ENCODE data around the gene STK16.

Gene STK16

DNA sequence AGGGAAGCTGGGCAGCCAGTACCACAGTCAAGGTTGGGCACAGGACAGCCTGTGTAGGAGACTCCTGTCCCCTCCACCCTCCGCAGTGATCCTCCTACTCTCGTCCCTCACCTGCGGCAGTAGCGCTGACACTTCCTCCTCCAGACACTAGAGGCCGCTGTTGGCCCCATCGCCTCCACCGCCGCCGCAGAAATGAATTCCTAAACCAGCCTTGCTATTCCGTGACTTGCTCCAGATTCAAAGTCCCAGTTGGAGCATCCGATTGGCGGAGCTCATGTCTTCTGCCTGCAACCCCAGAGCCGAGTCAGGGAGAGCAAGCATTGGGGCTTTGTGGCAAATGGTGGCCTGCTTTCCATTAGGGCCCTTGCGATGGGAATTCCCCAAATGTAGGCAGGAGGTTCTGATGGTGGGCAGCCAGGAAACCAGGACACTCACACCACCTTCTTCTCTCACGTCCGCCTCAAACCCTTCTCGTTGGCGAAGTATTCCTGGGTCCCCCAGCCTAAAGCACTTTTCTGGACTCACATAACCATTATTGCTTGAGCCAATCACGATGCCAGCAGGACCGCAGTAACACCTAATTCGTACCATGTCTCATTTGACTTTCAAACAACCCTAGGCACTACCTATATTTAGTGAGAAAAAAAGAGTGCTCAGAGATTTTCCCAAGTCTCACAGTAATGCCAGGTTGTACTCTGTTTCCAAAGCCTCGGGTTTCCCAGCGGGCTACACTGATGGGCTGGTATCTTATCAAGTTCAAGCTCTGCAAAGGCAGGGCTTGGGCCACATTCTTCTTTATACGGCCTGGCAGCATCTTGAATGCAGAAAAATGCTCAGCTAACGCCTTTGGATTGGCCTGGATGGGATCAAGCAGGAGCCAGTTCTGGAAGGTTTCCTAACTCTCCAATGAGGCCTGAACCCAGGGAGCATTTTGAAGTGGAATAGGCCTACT lies 32.7 kb downstream of the STK16 start:
- H4K20me1 ChIP-seq, result peaks cover 3 to 28% (median 13%) of the 10 kb centered on the region in 11 experiments; a peak in 15 of 22 replicates
- peak overlapping the region in 8 of 10 experiments; percentile 25 to 76 (median 63); a peak in 9 of 20 replicates for H3K4me3 ChIP-seq
- H3K4me2 ChIP-seq, result peak overlapping the region; percentile 77 to 98 (median 93)
- peaks cover 44 to 54% (median 52%) of the 10 kb centered on the region in 10 experiments for H3K4me1 ChIP-seq
- H3K9me3 ChIP-seq (replicated peaks in 1 of 11), result no peaks in the 10 kb centered on the region
- TF ChIP-seq Cebpa-rat (IDR thresholded peaks at IDR 0.05), result no peak
- peak overlapping the region; percentile 52 to 96 (median 81); a peak in 20 of 22 replicates for H3K9ac ChIP-seq
- H3K27ac ChIP-seq, result peak overlapping the region; percentile 39 to 97 (median 81); a peak in 19 of 22 replicates
- peaks cover 0 to 25% (median 0%) of the 10 kb centered on the region in 11 experiments; a peak in 4 of 22 replicates for H3K36me3 ChIP-seq
- no peaks in the 10 kb centered on the region for H3K27me3 ChIP-seq

- Histone ChIP-seq H3K4me1 (peaks cover 45 to 61% (median 59%) of the 10 kb centered on the region in 10 experiments), H3K9ac (peak overlapping the region; percentile 52 to 96 (median 81); a peak in 20 of 22 replicates), H3K36me3 (peaks cover 0 to 32% (median 0%) of the 10 kb centered on the region in 11 experiments; a peak in 5 of 22 replicates), H3K27me3 (no peaks in the 10 kb centered on the region), H3K9me3 (replicated peaks in 1 of 11) (no peaks in the 10 kb centered on the region), H3K27ac (peak overlapping the region; percentile 39 to 97 (median 81); a peak in 21 of 22 replicates), H3K4me3 (peak overlapping the region; percentile 25 to 76 (median 60); a peak in 18 of 20 replicates), H4K20me1 (peaks cover 9 to 33% (median 17%) of the 10 kb centered on the region in 11 experiments; a peak in 16 of 22 replicates), H3K4me2 (peak overlapping the region; percentile 77 to 98 (median 93))
- TF ChIP-seq Cebpa-rat (IDR thresholded peaks at IDR 0.05), result no peak
Observed at GRCh38 chr2:219278655-219279150, 33.4 kb downstream of the STK16 start.

- Histone ChIP-seq H3K4me1 (peaks cover 49 to 67% (median 65%) of the 10 kb centered on the region in 10 experiments), H3K9ac (peak within 1 kb of the TSS; percentile 71 to 96 (median 82)), H3K4me2 (peak within 1 kb of the TSS; percentile 86 to 98 (median 94)), H3K27ac (peak within 1 kb of the TSS; percentile 72 to 97 (median 84)), H3K36me3 (peaks cover 0 to 38% (median 0%) of the 10 kb centered on the region in 11 experiments; a peak in 6 of 22 replicates), H4K20me1 (peaks cover 9 to 39% (median 17%) of the 10 kb centered on the region in 11 experiments; a peak in 16 of 22 replicates), H3K9me3 (replicated peaks in 1 of 11) (no peaks in the 10 kb centered on the region), H3K27me3 (no peaks in the 10 kb centered on the region), H3K4me3 (peak within 1 kb of the TSS; percentile 57 to 76 (median 65))
- TF ChIP-seq Cebpa-rat (IDR thresholded peaks at IDR 0.05), result no peak
Observed at GRCh38 chr2:219279151-219279915, 34.1 kb downstream of the STK16 start, which contains the start of gene DNAJB2. TSS of gene DNAJB2 (plus strand) at chr2:219279366. CDS start at chr2:219279834, 468 bp downstream.

DNA sequence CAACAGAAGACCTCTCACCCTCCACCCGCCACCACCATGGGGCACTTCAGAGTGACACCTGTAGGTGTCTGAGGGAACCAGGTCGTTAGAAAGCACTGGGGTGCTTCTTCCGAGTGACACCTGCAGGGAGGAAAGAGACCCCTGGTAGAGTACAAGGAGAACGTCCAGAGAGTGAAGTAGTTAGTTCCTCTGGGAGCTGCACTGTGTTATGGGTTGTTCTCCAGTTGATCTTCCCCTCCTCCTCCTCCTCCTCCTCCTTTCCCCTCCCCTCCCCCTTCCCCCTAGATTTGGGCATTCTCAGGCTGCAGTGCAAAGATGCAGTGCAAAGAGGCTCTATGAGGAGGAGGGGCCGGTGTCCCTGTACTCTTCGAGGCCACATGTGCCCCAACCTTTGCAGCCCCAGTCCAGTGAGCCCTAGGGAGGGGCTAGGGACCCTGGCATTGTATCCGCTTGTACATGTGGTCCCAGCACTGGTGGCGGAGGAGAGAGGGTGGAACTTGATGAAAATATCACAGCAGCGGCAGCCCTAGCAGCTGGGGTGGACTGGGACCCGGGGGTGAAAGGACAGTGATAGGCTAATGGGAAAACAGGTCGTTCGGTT lies 34.7 kb downstream of the STK16 start:
- Histone ChIP-seq H3K9me3 (replicated peaks in 1 of 11) (no peaks in the 10 kb centered on the region), H3K36me3 (peaks cover 0 to 45% (median 0%) of the 10 kb centered on the region in 11 experiments; a peak in 6 of 22 replicates), H3K9ac (peak overlapping the region; percentile 71 to 96 (median 82)), H3K27me3 (no peaks in the 10 kb centered on the region), H3K4me2 (peak overlapping the region; percentile 82 to 98 (median 94)), H4K20me1 (peaks cover 16 to 45% (median 24%) of the 10 kb centered on the region in 11 experiments; a peak in 16 of 22 replicates), H3K4me3 (peak overlapping the region; percentile 57 to 76 (median 65)), H3K27ac (peak overlapping the region; percentile 72 to 97 (median 84); a peak in 20 of 22 replicates), H3K4me1 (peaks cover 56 to 74% (median 72%) of the 10 kb centered on the region in 10 experiments)
- no peak for TF ChIP-seq Cebpa-rat (IDR thresholded peaks at IDR 0.05)

GRCh38 chr2:219280651-219281050 lies 35.4 kb downstream of the STK16 start:
- H3K4me1 ChIP-seq, result peaks cover 62 to 80% (median 79%) of the 10 kb centered on the region in 10 experiments

GRCh38 chr2:219281588-219281987 lies 36.3 kb downstream of the STK16 start:
- H3K27ac ChIP-seq, result peak overlapping the region in 2 of 11 experiments; percentile 18 to 40; a peak in 1 of 22 replicates
- no peaks in the 10 kb centered on the region for H3K9me3 ChIP-seq (replicated peaks in 1 of 11)
- peak overlapping the region; percentile 82 to 98 (median 94) for H3K4me2 ChIP-seq
- H3K9ac ChIP-seq, result peak overlapping the region in 6 of 11 experiments; percentile 29 to 96 (median 80); a peak in 9 of 22 replicates
- H3K4me1 ChIP-seq, result peaks cover 63 to 89% (median 86%) of the 10 kb centered on the region in 10 experiments
- no peak overlapping the region for H3K4me3 ChIP-seq
- TF ChIP-seq Cebpa-rat (IDR thresholded peaks at IDR 0.05), result no peak
- H4K20me1 ChIP-seq, result peaks cover 17 to 59% (median 28%) of the 10 kb centered on the region in 11 experiments; a peak in 16 of 22 replicates
- H3K36me3 ChIP-seq, result peaks cover 0 to 58% (median 0%) of the 10 kb centered on the region in 11 experiments; a peak in 7 of 22 replicates
- no peaks in the 10 kb centered on the region for H3K27me3 ChIP-seq

More at GRCh38 chr2:219280651-219281050, 35.4 kb downstream of the STK16 start:
- H3K4me3 ChIP-seq, result peak overlapping the region in 4 of 10 experiments; percentile 65 to 76 (median 66); a peak in 4 of 20 replicates
- H3K4me2 ChIP-seq, result peak overlapping the region; percentile 82 to 98 (median 94)
- no peak for TF ChIP-seq Cebpa-rat (IDR thresholded peaks at IDR 0.05)
- H3K9ac ChIP-seq, result peak overlapping the region in 8 of 11 experiments; percentile 7 to 96 (median 82); a peak in 10 of 22 replicates
- H3K36me3 ChIP-seq, result peaks cover 0 to 52% (median 0%) of the 10 kb centered on the region in 11 experiments; a peak in 6 of 22 replicates
- peaks cover 17 to 52% (median 28%) of the 10 kb centered on the region in 11 experiments; a peak in 16 of 22 replicates for H4K20me1 ChIP-seq
- no peaks in the 10 kb centered on the region for H3K9me3 ChIP-seq (replicated peaks in 1 of 11)
- no peaks in the 10 kb centered on the region for H3K27me3 ChIP-seq
- H3K27ac ChIP-seq, result peak overlapping the region in 1 of 11 experiments; percentile 97; a peak in 1 of 22 replicates

- peaks cover 17 to 63% (median 28%) of the 10 kb centered on the region in 11 experiments; a peak in 16 of 22 replicates for H4K20me1 ChIP-seq
- H3K4me1 ChIP-seq, result peaks cover 63 to 90% (median 89%) of the 10 kb centered on the region in 10 experiments
- peak overlapping the region in 2 of 11 experiments; percentile 28 to 43; a peak in 2 of 22 replicates for H3K27ac ChIP-seq
- H3K4me3 ChIP-seq, result no peak overlapping the region
- TF ChIP-seq Cebpa-rat (IDR thresholded peaks at IDR 0.05), result no peak
- no peaks in the 10 kb centered on the region for H3K9me3 ChIP-seq (replicated peaks in 1 of 11)
- peaks cover 0 to 58% (median 0%) of the 10 kb centered on the region in 11 experiments; a peak in 7 of 22 replicates for H3K36me3 ChIP-seq
- H3K27me3 ChIP-seq, result no peaks in the 10 kb centered on the region
- peak overlapping the region in 7 of 11 experiments; percentile 18 to 53 (median 48); a peak in 10 of 22 replicates for H3K9ac ChIP-seq
- H3K4me2 ChIP-seq, result peak overlapping the region; percentile 82 to 98 (median 94)
Observed at GRCh38 chr2:219282375-219282774, 37.1 kb downstream of the STK16 start.

All from BLaER1 treated with 17β-estradiol and CSF1 and Interleukin-3, amounts not matched to agents 10 nM and 100 nM (cell line).